Neural crest cell (in vitro differentiated cells): ENCODE measurements around the gene FAAP100. TPM values are rescaled to one million over a fixed set of nuclear protein-coding genes. Genes with fewer than 3 reads are reported as not detected.
A peak's percentile ranks its signal among the peaks of the same experiment; 100 is the strongest.

Experiments used
- DNase-seq: peaks from one replicate; pipeline ENCODE4 v3.0.0; 2021; ENCODE audit warnings: low read depth, mixed read lengths, low spot score
- H3K27ac Mint-ChIP-seq: one replicate; pipeline ENCODE4 v1.8.0; 2021; ENCODE audit warnings: mild to moderate bottlenecking, mixed read lengths; ENCODE audit not compliant: unreplicated experiment
- H3K27me3 Mint-ChIP-seq: 2 replicates; pipeline ENCODE4 v1.8.0; 2021; ENCODE audit warnings: low read depth, mild to moderate bottlenecking, mixed read lengths
- H3K36me3 Mint-ChIP-seq: 2 replicates; pipeline ENCODE4 v1.8.0; 2021; ENCODE audit warnings: low read depth, mild to moderate bottlenecking, mixed read lengths
- H3K4me1 Mint-ChIP-seq: 2 replicates; pipeline ENCODE4 v1.8.0; 2021; ENCODE audit warnings: mixed read lengths
- H3K4me3 Mint-ChIP-seq: one replicate; pipeline ENCODE4 v1.8.0; 2021; ENCODE audit warnings: mild to moderate bottlenecking, mixed read lengths
- H3K9me3 Mint-ChIP-seq: 2 replicates; pipeline ENCODE4 v1.8.0; 2021; ENCODE audit warnings: mixed read lengths
- total RNA-seq: library from RNA; stranded (reverse); gene quantifications from 2 replicates; pipeline ENCODE4 v1.2.1, GENCODE V29; 2021
- TF ChIP-seq, protein P1 (sequence below): fragments of 200-600 bp; sonication (generic); conservative IDR thresholded peaks from 2 replicates; pipeline ENCODE4 v1.5.0; 2021; ENCODE audit warnings: antibody characterized with exemption, mild to moderate bottlenecking

The FAAP100 gene
- total RNA-seq, 1 donor from 2014 or later, result 48.3 TPM

DNA sequence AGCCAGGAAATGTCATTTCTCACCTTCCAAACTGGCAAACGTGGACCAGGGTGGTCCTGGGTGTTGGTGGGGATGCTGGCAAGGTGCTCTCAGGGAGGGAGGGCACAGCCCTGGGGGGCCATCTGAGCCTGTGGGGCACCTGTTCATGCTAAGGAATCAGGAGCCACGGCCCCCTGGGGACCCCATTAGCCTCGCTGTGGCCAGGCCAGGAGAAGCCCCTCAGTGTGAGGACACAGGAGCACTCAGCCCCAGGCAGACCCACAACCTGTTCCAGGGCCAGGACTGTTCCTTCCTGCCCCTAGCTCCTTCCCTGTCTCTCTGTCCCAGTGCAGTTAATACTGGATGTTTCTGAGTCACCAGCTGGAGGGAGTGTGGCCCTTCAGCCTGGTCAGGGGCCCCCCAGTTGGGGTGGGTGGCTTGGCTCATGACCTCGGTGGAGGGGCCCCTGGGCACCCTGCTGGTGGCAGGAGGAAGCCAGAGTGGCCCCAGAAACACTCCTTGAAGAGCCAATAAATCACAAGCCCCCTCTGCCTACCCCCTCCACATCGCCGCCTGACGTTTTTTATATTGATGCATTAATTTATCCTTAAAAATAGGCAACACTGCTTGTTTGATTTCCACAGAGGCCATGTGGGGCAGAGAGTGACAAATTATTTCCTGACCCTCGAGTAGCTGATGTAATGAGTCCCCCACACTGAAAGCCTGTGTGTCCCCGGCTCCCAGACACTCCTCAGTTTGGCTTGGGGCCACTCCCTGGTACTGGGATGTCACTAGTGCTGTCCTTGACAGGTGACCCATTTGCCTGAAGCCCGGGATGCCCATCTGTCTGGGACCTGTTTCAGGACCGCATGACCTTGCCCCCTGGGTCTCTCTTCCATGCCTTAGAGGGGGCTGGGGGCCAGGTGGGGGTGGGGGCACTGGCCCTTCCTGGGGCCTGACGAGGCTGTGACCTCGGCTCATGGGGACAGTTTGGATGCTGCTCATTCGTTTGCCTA is 61.9 kb downstream of the FAAP100 start:
- Mint-ChIP-seq H3K4me1 (peaks cover 41% of the 10 kb centered on the region), H3K36me3 (no peaks in the 10 kb centered on the region), H3K9me3 (no peaks in the 10 kb centered on the region), H3K4me3 (peak overlapping the region; percentile 77), H3K27ac (peak overlapping the region; percentile 65), H3K27me3 (peaks cover 13% of the 10 kb centered on the region)
- TF ChIP-seq, protein P1, sequence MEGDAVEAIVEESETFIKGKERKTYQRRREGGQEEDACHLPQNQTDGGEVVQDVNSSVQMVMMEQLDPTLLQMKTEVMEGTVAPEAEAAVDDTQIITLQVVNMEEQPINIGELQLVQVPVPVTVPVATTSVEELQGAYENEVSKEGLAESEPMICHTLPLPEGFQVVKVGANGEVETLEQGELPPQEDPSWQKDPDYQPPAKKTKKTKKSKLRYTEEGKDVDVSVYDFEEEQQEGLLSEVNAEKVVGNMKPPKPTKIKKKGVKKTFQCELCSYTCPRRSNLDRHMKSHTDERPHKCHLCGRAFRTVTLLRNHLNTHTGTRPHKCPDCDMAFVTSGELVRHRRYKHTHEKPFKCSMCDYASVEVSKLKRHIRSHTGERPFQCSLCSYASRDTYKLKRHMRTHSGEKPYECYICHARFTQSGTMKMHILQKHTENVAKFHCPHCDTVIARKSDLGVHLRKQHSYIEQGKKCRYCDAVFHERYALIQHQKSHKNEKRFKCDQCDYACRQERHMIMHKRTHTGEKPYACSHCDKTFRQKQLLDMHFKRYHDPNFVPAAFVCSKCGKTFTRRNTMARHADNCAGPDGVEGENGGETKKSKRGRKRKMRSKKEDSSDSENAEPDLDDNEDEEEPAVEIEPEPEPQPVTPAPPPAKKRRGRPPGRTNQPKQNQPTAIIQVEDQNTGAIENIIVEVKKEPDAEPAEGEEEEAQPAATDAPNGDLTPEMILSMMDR, result no peak
- no peak for DNase-seq

Other genes starting within 250 kb of the FAAP100 start
- gene BAHCC1, start 156.9 kb downstream of the FAAP100 start, total RNA-seq, result 57.4 and 61.3 TPM in 2 replicates
- gene ACTG1, start 39.6 kb downstream of the FAAP100 start, total RNA-seq, result 4,235 and 4,315 TPM in 2 replicates
- gene FSCN2, start 24.0 kb downstream of the FAAP100 start, total RNA-seq, result 0.43 and 0.56 TPM in 2 replicates
- gene NPLOC4, start 84.8 kb upstream of the FAAP100 start, total RNA-seq, result 89.8 and 97.7 TPM in 2 replicates
- 1.5 and 1.6 TPM in 2 replicates for gene TSPAN10, start 84.8 kb upstream of the FAAP100 start, total RNA-seq
- gene PDE6G, start 104.2 kb upstream of the FAAP100 start, total RNA-seq, result 0.45 and 0.79 TPM in 2 replicates
- gene OXLD1, start 114.3 kb upstream of the FAAP100 start, total RNA-seq, result 25.5 and 28.2 TPM in 2 replicates
- 37.0 and 38.3 TPM in 2 replicates for gene CCDC137, start 114.4 kb upstream of the FAAP100 start, total RNA-seq
- gene ARL16, start 131.4 kb upstream of the FAAP100 start, total RNA-seq, result 51.0 and 53.7 TPM in 2 replicates
- 103 and 108 TPM in 2 replicates for gene HGS, start 131.7 kb upstream of the FAAP100 start, total RNA-seq
- 106 TPM in 2 replicates for gene MRPL12, start 151.0 kb upstream of the FAAP100 start, total RNA-seq
- 27.1 and 28.8 TPM in 2 replicates for gene SLC25A10, start 159.9 kb upstream of the FAAP100 start, total RNA-seq